DND-41 (cell line): ENCODE measurements around the gene PEX19.

Experiments used
- ATAC-seq: fragments of 200-7000 bp; cut with Tn5 transposase; 3 replicates; pipeline ENCODE4 v1.9.1; 2021; ENCODE audit warnings: low read depth; ENCODE audit not compliant: insufficient read depth
- DNase-seq: peaks from one replicate; pipeline ENCODE4 v3.0.0-alpha.2; 2020
- H2AFZ ChIP-seq: 2 replicates; pipeline ENCODE4 v1.6.0; 2012; ENCODE audit warnings: low read depth, low read length
- H3K27ac ChIP-seq: 2 replicates; pipeline ENCODE4 v1.5.1; 2012; ENCODE audit warnings: low read length, inconsistent platforms
- H3K27me3 ChIP-seq: fragments of 200-600 bp; sonication (generic); 2 replicates; pipeline ENCODE4 v1.6.0; 2012; ENCODE audit warnings: low read length, mild to moderate bottlenecking, inconsistent platforms; ENCODE audit not compliant: insufficient read depth, poor library complexity
- H3K36me3 ChIP-seq: 2 replicates; pipeline ENCODE4 v1.5.1; 2012; ENCODE audit warnings: low read length, inconsistent platforms; ENCODE audit not compliant: insufficient read depth
- H3K4me1 ChIP-seq: 2 replicates; pipeline ENCODE4 v1.5.1; 2012; ENCODE audit warnings: mild to moderate bottlenecking, low read length; ENCODE audit not compliant: insufficient read depth
- H3K4me2 ChIP-seq: 2 replicates; pipeline ENCODE4 v1.6.0; 2012; ENCODE audit warnings: mild to moderate bottlenecking, moderate library complexity, low read length, inconsistent platforms; ENCODE audit not compliant: insufficient read depth
- H3K4me3 ChIP-seq, 2 experiments: fragments of 200-600 bp in 1 of 2; shearing (Covaris generic) in 1 of 2; 2 replicates each; pipeline ENCODE4 v1.5.1; 2012 to 2016; ENCODE audit warnings: inconsistent platforms in 2 of 2, low read length in 2 of 2, mild to moderate bottlenecking in 2 of 2, low read depth in 1 of 2, moderate library complexity in 1 of 2
- H3K79me2 ChIP-seq: 2 replicates; pipeline ENCODE4 v1.6.0; 2012; ENCODE audit warnings: low read length, inconsistent platforms; ENCODE audit not compliant: insufficient read depth
- H3K9ac ChIP-seq: 2 replicates; pipeline ENCODE4 v1.6.0; 2012; ENCODE audit warnings: low read depth, mild to moderate bottlenecking, inconsistent platforms, low read length, moderate library complexity
- H3K9me3 ChIP-seq: 2 replicates; pipeline ENCODE4 v1.5.1; 2012; ENCODE audit warnings: low read length, moderate library complexity, mild to moderate bottlenecking, inconsistent platforms; ENCODE audit not compliant: insufficient read depth, severe bottlenecking
- H4K20me1 ChIP-seq: 2 replicates; pipeline ENCODE4 v1.6.0; 2012; ENCODE audit warnings: low read length; ENCODE audit not compliant: insufficient read depth
- CTCF ChIP-seq: IDR thresholded peaks from 2 replicates; pipeline ENCODE4 v1.5.1; 2012; ENCODE audit warnings: borderline replicate concordance, low read length, moderate library complexity, mild to moderate bottlenecking; ENCODE audit not compliant: poor library complexity, severe bottlenecking; ENCODE audit errors: extremely low read depth
- EZH2 ChIP-seq: IDR thresholded peaks from 3 replicates; pipeline ENCODE4 v1.6.1; 2012; ENCODE audit warnings: borderline replicate concordance, low read depth, mild to moderate bottlenecking, moderate library complexity, low read length, inconsistent platforms; ENCODE audit not compliant: severe bottlenecking

PEX19 gene

GRCh38 chr1:160236806-160237205 is 48.1 kb downstream of the PEX19 start:
- Histone ChIP-seq H2AFZ (no peak overlapping the region), H3K79me2 (peaks cover 6% of the 10 kb centered on the region), H3K9ac (no peak overlapping the region), H3K27me3 (no peaks in the 10 kb centered on the region), H3K9me3 (no peaks in the 10 kb centered on the region), H3K36me3 (peaks cover 94% of the 10 kb centered on the region), H4K20me1 (peaks cover 5% of the 10 kb centered on the region; the same call in 1 of the 2 replicates), H3K4me3 (no peak overlapping the region), H3K4me1 (no peaks in the 10 kb centered on the region), H3K4me2 (no peak overlapping the region), H3K27ac (no peak overlapping the region)
- TF ChIP-seq EZH2 (no peak), CTCF (no peak)
- ATAC-seq (no peak), DNase-seq (no peak)

- H3K79me2 ChIP-seq = no peaks in the 10 kb centered on the region
- DNase-seq (no peak), ATAC-seq (no peak)
- H3K27ac ChIP-seq = no peak overlapping the region
- no peak overlapping the region for H3K9ac ChIP-seq
- H2AFZ ChIP-seq = no peak overlapping the region
- no peak overlapping the region for H3K4me3 ChIP-seq
- H3K36me3 ChIP-seq = peaks cover 94% of the 10 kb centered on the region
- no peak overlapping the region for H3K4me2 ChIP-seq
- no peaks in the 10 kb centered on the region for H4K20me1 ChIP-seq
- no peaks in the 10 kb centered on the region for H3K27me3 ChIP-seq
- TF ChIP-seq CTCF = no peak
- no peak for TF ChIP-seq EZH2
- no peaks in the 10 kb centered on the region for H3K4me1 ChIP-seq
- no peaks in the 10 kb centered on the region for H3K9me3 ChIP-seq
Observed at GRCh38 chr1:160232911-160233310, 52.0 kb downstream of the PEX19 start.

GRCh38 chr1:160228431-160228830 is 56.5 kb downstream of the PEX19 start:
- Histone ChIP-seq H3K4me1 (no peaks in the 10 kb centered on the region), H3K27ac (no peak overlapping the region), H3K9me3 (no peaks in the 10 kb centered on the region), H3K4me2 (no peak overlapping the region), H4K20me1 (no peaks in the 10 kb centered on the region), H3K27me3 (no peaks in the 10 kb centered on the region), H3K36me3 (peaks cover 98% of the 10 kb centered on the region), H3K79me2 (no peaks in the 10 kb centered on the region), H3K9ac (no peak overlapping the region), H3K4me3 (no peak overlapping the region), H2AFZ (no peak overlapping the region)
- DNase-seq = no peak
- ATAC-seq = no peak
- no peak for TF ChIP-seq EZH2

- H3K79me2 ChIP-seq = no peaks in the 10 kb centered on the region
- H3K4me2 ChIP-seq = no peak overlapping the region
- no peaks in the 10 kb centered on the region for H3K4me1 ChIP-seq
- no peak overlapping the region for H3K9ac ChIP-seq
- no peak overlapping the region for H3K4me3 ChIP-seq
- no peaks in the 10 kb centered on the region for H4K20me1 ChIP-seq
- ATAC-seq (no peak), DNase-seq (no peak)
- H3K27me3 ChIP-seq = no peaks in the 10 kb centered on the region
- H3K9me3 ChIP-seq = no peaks in the 10 kb centered on the region
- no peak overlapping the region for H2AFZ ChIP-seq
- H3K36me3 ChIP-seq = peaks cover 99% of the 10 kb centered on the region
- H3K27ac ChIP-seq = no peak overlapping the region
- no peak for TF ChIP-seq EZH2
- TF ChIP-seq CTCF = no peak
Observed at GRCh38 chr1:160227561-160227960, 57.4 kb downstream of the PEX19 start.
